HG02970 (cell line): ENCODE results near the gene CAMTA1.

Source experiments
- ATAC-seq: cut with Tn5 transposase; IDR thresholded peaks from one replicate; pipeline ENCODE4 v1.9.1; 2021; ENCODE audit warnings: mild to moderate bottlenecking, moderate library complexity, moderate number of reproducible peaks; ENCODE audit not compliant: unreplicated experiment, low FRiP score

Gene CAMTA1

GRCh38 chr1:7383671-7384520, 598.6 kb downstream of the CAMTA1 start:
- no peak for ATAC-seq

DNA sequence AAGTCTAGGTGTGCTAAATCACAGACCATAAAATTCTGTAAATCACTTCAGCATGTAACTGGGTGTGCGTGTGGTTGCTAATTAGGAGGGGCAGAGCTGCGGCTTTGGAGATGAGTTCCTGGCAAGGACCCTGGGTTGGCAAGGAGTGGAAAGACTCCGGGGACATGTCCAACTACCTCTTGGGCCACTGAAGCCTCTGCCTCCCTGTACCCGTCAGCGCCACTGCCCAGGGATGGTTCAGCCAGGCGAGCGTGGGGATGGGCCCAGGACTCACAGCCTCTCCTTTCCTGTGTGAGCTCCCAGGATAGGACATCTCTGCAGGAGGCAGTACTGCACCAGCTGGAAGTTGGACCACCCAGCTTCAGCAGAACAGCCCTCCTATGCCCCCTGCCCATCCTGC, 599.4 kb downstream of the CAMTA1 start:
- no peak for ATAC-seq

DNA sequence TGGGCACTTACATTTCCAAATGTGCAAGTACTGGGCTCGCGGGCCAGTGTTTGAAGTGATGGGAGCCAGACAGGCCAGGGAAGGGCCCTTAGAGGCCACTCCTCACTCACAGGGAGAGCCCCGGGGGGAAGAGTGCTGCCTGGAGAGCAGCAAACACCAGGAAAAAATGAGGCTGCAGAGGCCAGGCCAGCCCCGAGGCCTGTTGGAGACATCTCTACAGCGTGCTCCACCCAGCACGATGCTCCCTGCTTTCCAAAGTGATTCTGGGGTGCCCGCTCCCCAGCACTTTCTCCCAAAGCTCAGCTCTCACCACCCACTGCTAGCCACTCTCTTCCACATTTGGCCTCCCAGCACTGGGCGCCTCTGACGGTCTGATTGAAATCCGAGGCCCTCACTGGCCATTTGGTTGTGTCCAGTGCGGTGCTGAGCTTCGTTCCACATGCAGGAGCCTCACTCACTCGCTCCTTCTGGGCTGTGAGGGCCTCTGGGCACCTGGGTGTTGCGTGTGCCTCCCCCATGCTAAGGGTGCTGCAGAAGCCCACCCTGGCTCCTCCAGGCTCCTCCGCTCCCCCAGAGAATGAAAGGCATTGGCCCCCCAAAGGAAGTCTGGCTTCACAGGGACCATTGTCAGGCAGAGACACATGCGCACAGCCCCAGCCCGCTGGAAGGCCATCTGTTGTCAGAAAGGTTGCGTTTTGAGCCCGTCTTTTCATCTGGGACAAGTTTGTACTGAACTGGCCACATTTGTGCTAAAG, 600.4 kb downstream of the CAMTA1 start:
- ATAC-seq, result no peak

DNA sequence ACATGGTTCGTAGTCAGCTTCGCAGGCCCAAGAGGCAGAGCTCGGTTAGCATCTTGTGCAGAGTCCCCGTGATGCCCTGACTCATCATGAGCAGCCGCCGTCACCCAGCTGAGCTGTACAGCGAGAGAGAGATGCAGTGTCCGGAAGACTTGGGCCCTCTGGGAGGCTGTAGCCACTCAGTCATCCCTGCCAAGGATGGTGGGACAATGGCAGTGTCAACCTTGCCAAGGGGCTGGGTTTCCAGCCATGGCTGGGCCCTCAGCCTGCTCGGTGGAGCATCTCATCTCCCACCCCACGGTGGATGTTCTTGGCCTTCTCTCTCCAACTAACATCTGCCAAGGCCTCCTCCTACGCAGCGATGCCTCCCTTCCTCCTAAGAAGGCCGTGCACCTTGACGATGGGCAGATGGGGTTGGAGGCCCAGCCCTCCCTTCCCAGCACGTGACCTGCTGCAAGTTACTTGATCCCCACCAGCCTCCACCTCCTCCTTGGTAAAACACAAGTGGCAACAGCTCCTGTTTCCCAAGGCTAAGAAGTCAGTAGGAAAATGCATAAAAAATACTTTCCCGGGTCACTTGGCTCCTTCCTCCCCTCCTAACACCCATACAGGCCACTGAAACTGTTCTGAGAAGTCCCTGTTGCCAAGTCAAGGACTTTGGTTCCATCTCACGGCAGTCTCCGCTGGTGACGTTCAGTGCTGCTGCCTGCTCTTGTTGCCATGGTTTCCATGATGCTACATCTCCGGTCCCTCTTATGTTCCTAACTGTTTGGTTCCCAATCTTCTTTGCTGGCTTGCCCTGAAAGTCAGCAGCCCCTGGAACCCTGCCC, 601.2 kb downstream of the CAMTA1 start:
- no peak for ATAC-seq

DNA sequence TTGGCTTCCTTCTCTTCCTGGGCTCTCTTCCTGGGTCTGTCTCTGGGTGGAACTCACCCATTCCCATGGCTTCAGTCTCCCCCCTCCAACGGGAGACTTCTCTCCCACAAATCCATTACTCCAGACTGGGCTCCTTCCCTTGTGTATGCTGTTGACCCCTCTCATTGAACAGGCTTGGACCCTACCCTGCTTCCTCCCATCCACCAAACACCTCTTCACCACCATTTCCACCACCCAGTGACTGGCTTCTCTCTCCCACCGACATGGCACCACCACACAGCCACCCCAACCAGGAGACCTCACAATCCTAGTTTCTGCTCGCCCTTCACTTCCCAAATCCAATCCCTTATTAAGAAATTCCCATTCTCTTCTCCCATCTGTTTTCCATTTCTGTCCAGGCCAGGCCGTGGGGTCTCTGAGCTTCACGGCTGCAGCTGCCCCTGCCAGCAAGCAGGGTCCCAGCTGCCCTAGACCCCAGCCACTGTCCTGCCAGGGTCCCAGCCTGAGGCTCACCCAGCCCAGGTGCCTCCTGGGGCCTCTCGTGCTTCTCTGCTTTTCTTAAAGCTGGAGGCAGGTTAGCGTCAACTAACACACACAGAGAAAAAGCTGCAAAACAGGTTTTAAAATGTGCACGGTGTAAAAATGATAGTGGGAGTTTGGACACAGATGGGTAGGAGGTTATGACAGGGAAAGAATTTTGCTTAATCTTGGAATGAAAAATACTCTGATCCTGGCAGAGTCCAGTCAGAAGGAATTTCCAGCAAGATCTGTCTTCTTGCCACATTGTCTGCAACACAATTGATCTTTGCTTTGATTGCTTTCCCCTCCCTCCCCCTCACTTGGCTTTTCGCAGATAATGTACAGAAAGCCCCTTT, 602.0 kb downstream of the CAMTA1 start:
- no peak for ATAC-seq

- no peak for ATAC-seq
Observed at GRCh38 chr1:7388141-7388487, 602.9 kb downstream of the CAMTA1 start.

- no peak for ATAC-seq
Observed at GRCh38 chr1:7388488-7389185, 603.4 kb downstream of the CAMTA1 start.

- ATAC-seq, result no peak
Observed at GRCh38 chr1:7389201-7389905, 604.1 kb downstream of the CAMTA1 start.

DNA sequence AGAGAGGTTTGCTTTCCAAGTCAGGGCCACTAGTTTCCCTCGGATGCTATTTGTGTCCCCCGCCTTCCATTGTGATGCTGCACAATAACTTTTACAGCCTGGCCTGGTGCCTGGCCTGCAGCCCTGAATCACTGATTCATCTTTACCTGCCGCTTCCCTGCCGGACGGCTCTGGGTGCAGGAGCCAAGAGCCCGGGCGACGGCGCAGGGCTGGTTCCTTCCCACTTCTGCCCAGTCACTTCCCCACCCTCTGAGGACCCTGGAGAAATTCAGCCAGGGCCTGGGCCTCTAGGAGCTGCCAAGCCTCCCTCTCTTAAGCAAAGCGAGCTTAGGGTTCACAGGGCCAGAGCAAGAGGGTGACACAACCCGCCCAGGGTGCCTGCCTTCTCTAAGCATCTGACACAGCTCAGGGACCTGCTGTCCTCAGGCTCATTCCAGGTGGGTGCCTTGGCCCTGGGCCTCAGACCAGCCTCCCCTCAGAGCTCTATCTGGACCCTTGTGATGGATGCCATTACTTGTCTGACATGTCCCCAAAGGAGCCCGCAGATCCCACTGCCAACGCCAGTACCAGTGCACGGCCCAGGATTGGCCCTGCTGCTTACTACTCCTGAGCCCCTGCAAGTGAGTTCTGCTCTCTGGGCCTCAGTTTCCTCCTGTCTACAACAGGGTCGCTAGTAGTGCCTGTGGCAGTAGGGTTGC, 604.8 kb downstream of the CAMTA1 start:
- no peak for ATAC-seq

DNA sequence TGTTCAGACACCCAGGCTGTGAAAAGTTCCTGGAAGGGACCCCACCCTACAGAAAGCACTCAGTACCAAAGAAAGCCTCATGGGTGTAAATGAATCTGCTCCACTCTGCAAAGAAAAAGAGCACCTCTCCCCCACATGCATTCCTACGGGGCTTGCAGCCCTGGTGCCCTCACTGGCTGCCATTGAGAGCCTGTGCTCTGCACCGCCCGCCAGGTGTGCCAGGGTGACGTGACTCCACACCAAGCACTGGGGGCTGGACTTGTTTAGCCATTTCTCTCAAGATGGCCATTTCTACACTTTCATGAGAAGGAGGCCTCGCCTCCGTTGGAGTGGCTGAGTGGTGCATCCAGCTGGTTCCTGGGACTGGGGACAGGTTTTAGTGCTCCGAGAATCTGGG, 605.3 kb downstream of the CAMTA1 start:
- no peak for ATAC-seq

DNA sequence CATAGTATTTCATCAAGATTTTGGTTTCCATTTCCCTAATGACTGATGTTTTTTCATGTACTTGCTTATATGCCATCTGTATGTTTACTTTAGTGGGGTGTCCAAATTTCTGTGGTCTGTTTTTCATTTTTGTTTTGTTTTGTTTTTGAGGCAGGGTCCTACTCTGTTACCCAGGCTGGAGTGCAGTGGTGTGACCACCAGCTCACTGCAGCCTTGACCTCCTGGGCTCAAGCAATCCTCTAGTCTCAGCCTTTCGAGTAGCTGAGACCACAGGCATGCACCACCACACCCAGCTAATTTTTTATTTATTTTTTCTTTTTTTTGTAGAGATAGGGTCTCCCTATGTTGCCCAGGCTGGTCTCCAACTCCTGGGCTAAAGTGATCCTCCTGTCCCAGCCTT, 607.9 kb downstream of the CAMTA1 start:
- ATAC-seq, result no peak

DNA sequence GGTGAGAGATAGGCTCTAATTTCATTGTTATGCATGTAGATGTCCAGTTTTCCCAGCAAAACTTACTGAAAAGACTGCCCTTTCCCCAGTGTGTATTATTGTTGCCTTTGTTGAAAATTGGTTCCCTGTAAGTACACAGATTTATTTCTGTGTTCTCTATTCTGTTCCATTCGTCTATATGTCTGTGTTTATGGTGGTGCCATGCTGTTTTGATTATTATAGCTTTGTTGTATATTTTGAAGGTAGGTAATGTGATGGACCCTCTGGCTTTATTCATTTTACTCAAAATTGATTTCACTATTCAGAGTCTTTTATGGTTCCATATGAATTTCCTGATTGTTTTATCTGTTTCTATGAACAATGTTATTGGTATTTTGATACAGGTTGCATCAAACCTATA, 610.0 kb downstream of the CAMTA1 start:
- ATAC-seq, result no peak

- ATAC-seq, result no peak
Observed at GRCh38 chr1:7398982-7399381, 613.7 kb downstream of the CAMTA1 start.

DNA sequence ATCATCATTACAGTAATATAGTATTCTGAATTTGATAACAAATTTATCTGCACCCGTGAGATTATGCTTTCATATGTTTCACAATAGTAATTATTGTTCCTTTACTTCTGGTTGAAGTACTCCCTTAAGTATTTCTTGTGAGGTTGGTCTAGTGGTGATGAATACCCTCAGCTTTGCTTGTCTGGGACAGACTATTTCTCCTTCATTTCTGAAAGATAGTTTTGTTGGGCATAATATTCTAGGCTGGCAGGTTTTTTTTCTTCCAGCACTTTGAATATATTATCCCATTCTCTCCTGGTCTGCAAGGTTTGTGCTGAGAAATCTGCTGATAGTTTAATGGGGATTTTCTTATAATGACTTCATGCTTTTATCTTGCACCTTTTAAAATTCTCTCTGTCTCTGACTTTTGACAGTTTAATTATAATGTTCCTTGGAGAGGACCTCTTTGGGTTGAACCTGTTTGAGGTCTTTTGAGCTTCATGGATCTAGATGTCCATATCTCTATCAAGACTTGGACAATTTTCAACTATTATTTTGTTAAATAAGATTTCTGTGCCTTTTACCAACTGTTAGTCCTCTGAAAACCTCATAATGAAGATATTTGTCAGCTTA, 614.4 kb downstream of the CAMTA1 start:
- no peak for ATAC-seq

GRCh38 chr1:7400566-7400965, 615.3 kb downstream of the CAMTA1 start:
- no peak for ATAC-seq

GRCh38 chr1:7401814-7402547, 616.7 kb downstream of the CAMTA1 start:
- ATAC-seq, result no peak

- ATAC-seq, result no peak
Observed at GRCh38 chr1:7402548-7402850, 617.2 kb downstream of the CAMTA1 start.
